ENCODE results near the gene PIK3IP1. TPM values are rescaled to one million over a fixed set of nuclear protein-coding genes. Genes with fewer than 3 reads are reported as not detected.

PIK3IP1 gene
- total and polyA plus RNA-seq, 2 of the 8 experiments (the other 6 are each of a cell fraction or from before 2014, with no cell fraction given) = 1.00 to 1.3 TPM

DNA sequence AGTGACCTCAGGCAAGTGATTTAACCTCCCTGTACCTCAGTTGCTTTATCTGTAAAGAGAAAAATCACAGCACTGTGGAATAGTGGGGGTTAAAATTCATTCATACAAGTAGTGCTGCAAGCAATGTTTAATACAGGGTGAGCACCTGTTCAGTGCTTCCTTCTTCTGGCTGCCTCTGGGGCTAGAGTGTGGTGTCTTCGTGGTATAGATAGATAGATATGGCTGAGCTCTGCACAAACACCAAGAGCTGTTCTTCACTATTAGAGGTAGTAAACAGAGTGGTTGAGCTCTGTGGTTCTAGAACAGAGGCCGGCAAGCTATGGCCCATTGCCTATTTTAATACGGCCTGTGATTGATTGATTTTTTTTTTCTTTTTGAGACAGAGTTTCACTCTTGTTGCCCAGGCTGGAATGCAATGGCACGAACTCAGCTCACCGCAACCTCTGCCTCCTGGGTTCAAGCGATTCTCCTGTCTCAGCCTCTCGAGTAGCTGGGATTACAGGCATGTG, 47.3 kb downstream of the PIK3IP1 start:
- FAIRE-seq (no peak), DNase-seq (ENCODE audit: low read depth in 1 of 2, low spot score in 2 of 2) (no peak)
- Histone ChIP-seq H3K27ac (ENCODE audit: low read depth, low read length) (no peak overlapping the region), H3K14ac (ENCODE audit: insufficient read length) (no peak overlapping the region), H2AFZ (ENCODE audit: low read length) (no peak overlapping the region), H2BK20ac (ENCODE audit: low read length) (no peak overlapping the region), H4K5ac (ENCODE audit: insufficient read length, low read depth, low read length) (no peak overlapping the region), H3K27me3 (replicated peaks in 1 of 4; ENCODE audit: control insufficient read depth in 3 of 4, extremely low read depth in 1 of 4, insufficient read depth in 3 of 4, low read length in 3 of 4) (no peaks in the 10 kb centered on the region), H2AK5ac (ENCODE audit: low read depth, low read length) (no peak overlapping the region), H3K23ac (ENCODE audit: insufficient read length) (no peak overlapping the region), H4K20me1 (replicated peaks in 1 of 2; ENCODE audit: control insufficient read depth in 1 of 2, insufficient read depth in 2 of 2, low read length in 2 of 2) (peaks cover 2 to 6% of the 10 kb centered on the region in 2 experiments), H3K79me2 (ENCODE audit: control insufficient read depth in 1 of 2, insufficient read depth in 2 of 2, low read length in 2 of 2) (no peaks in the 10 kb centered on the region), H4K91ac (replicated peaks; ENCODE audit: insufficient read length, low read length) (no peak overlapping the region), H3K79me1 (ENCODE audit: low read depth, low read length) (0 out of 2 replicates have a peak, but pooled peaks cover 2% of the 10 kb centered on the region), H3K4me1 (replicated peaks in 1 of 4; ENCODE audit: control insufficient read depth in 3 of 4, insufficient read depth in 4 of 4, low read length in 3 of 4) (peaks cover 8 to 21% (median 14%) of the 10 kb centered on the region in 4 experiments), H3K4me2 (ENCODE audit: insufficient read depth in 1 of 2, low read depth in 2 of 2, low read length in 2 of 2) (no peak overlapping the region), H3K9me3 (ENCODE audit: insufficient read depth in 2 of 2, low read depth in 1 of 2, low read length in 1 of 2) (no peaks in the 10 kb centered on the region), H2BK12ac (ENCODE audit: low read depth, low read length) (no peak overlapping the region), H2BK5ac (ENCODE audit: low read depth, low read length) (no peak overlapping the region), H3K9ac (replicated peaks in 1 of 4; ENCODE audit: extremely low read depth in 1 of 4, low read depth in 3 of 4, low read length in 3 of 4) (no peak overlapping the region), H2BK120ac (replicated peaks; ENCODE audit: low read depth, low read length) (no peak overlapping the region), H3K4me3 (ENCODE audit: extremely low read depth in 1 of 4, insufficient read depth in 2 of 4, low read depth in 3 of 4, low read length in 4 of 4) (no peak overlapping the region), H4K8ac (ENCODE audit: extremely low read depth, insufficient read depth, low read length) (no peak overlapping the region), H2BK15ac (ENCODE audit: low read length) (no peak overlapping the region), H3K36me3 (ENCODE audit: control insufficient read depth in 2 of 4, insufficient read depth in 4 of 4, low read length in 3 of 4) (no peaks in the 10 kb centered on the region), H3K18ac (ENCODE audit: extremely low read depth, low read length) (no peak overlapping the region), H3K4ac (replicated peaks; ENCODE audit: insufficient read length, low read depth, low read length) (no peak overlapping the region), H3K23me2 (ENCODE audit: low read depth, low read length) (no peaks in the 10 kb centered on the region), H3K56ac (replicated peaks; ENCODE audit: insufficient read length, low read depth, low read length) (no peak overlapping the region)
- TF ChIP-seq KDM1A (IDR thresholded peaks at IDR 0.05; ENCODE audit: borderline replicate concordance, low read length) = no peak
- TF ChIP-seq BCL11A (IDR thresholded peaks at IDR 0.05; ENCODE audit: low read depth in 2 of 2, low read length in 2 of 2) = no peak
- TF ChIP-seq, protein P1, sequence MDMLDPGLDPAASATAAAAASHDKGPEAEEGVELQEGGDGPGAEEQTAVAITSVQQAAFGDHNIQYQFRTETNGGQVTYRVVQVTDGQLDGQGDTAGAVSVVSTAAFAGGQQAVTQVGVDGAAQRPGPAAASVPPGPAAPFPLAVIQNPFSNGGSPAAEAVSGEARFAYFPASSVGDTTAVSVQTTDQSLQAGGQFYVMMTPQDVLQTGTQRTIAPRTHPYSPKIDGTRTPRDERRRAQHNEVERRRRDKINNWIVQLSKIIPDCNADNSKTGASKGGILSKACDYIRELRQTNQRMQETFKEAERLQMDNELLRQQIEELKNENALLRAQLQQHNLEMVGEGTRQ (IDR thresholded peaks at IDR 0.05; ENCODE audit: low read length) = no peak
- TF ChIP-seq TCF12 (IDR thresholded peaks at IDR 0.05; ENCODE audit: low read depth, low read length) = no peak
- TF ChIP-seq RBBP5 (IDR thresholded peaks at IDR 0.05; ENCODE audit: borderline replicate concordance, low read depth, low read length) = no peak
- no peak for TF ChIP-seq POLR2AphosphoS5 (IDR thresholded peaks at IDR 0.05; ENCODE audit: low read depth, low read length)
- ChIA-PET POLR2A (ENCODE audit: partially characterized antibody) (interaction anchor here (0.5 to 1.6 kb wide), 4 partner anchors 12 to 608 kb away, joined by 3 to 7 read pairs (median 4); no protein-coding TSS in a partner anchor), CTCF (ENCODE audit: partially characterized antibody) (interaction anchor here (1.2 to 4.3 kb wide), 10 partner anchors 10 to 47 kb away, joined by 3 to 28 read pairs (median 6); partner anchors contain the start of genes LIMK2 and PIK3IP1)
- 92% methylated on average over 7 of the region's 7 CpGs; no CpG with 5 or more reads in 1 of the 2 experiments for WGBS, 2 experiments (ENCODE audit: extremely low coverage in 1 of 2, insufficient coverage in 1 of 2, insufficient read length in 1 of 2, insufficient replicate concordance in 2 of 2, low coverage in 1 of 2, low lambda C conversion rate in 2 of 2, missing lambda C conversion rate in 1 of 2)
